ENCODE results near the gene PUS7L.
A peak's percentile ranks its signal among the peaks of the same experiment; 100 is the strongest.
"Not testable (repeated sequence)": the region's sequence is repeated elsewhere in the genome, so short reads cannot be mapped to it uniquely, and the experiment has no call there.

Gene PUS7L

GRCh38 chr12:43750814-43751213, 7.8 kb downstream of the PUS7L start:
- no peak for DNase-seq (ENCODE audit: low read depth)

GRCh38 chr12:43749016-43749415, 9.6 kb downstream of the PUS7L start:
- DNase-seq (ENCODE audit: low read depth) = peak; percentile 76

- DNase-seq (ENCODE audit: low read depth) = no peak
Measured at GRCh38 chr12:43744826-43745225, 13.8 kb downstream of the PUS7L start.

- DNase-seq (ENCODE audit: low read depth) = peak; percentile 95
Measured at GRCh38 chr12:43742106-43742505, 16.5 kb downstream of the PUS7L start.

- peak; percentile 28 for DNase-seq (ENCODE audit: low read depth)
Measured at GRCh38 chr12:43740511-43741100, 18.0 kb downstream of the PUS7L start.

GRCh38 chr12:43737646-43738045, 20.9 kb downstream of the PUS7L start:
- DNase-seq (ENCODE audit: low read depth) = peak; percentile 82

- no peak for DNase-seq (ENCODE audit: low read depth)
Measured at GRCh38 chr12:43736927-43737440, 21.6 kb downstream of the PUS7L start.

GRCh38 chr12:43733687-43734086, 24.9 kb downstream of the PUS7L start:
- DNase-seq (ENCODE audit: low read depth) = no peak

- no peak for DNase-seq (ENCODE audit: low read depth)
Measured at GRCh38 chr12:43730283-43730682, 28.3 kb downstream of the PUS7L start.

- no peak for DNase-seq (ENCODE audit: low read depth)
Measured at GRCh38 chr12:43728698-43729097, 29.9 kb downstream of the PUS7L start.

- DNase-seq (ENCODE audit: low read depth) = peak; percentile 10
Measured at GRCh38 chr12:43728117-43728516, 30.5 kb downstream of the PUS7L start.

- DNase-seq (ENCODE audit: low read depth) = no peak
Measured at GRCh38 chr12:43723134-43723533, 35.5 kb downstream of the PUS7L start.

- DNase-seq (ENCODE audit: low read depth) = no peak
Measured at GRCh38 chr12:43722621-43723020, 36.0 kb downstream of the PUS7L start.

- peak; percentile 21 for DNase-seq (ENCODE audit: low read depth)
Measured at GRCh38 chr12:43711348-43711747, 47.2 kb downstream of the PUS7L start.

GRCh38 chr12:43703772-43704171, 54.8 kb downstream of the PUS7L start:
- not testable (repeated sequence) for DNase-seq (ENCODE audit: low read depth)

GRCh38 chr12:43701194-43701593, 57.4 kb downstream of the PUS7L start:
- DNase-seq (ENCODE audit: low read depth) = not testable (repeated sequence)

- no peak for DNase-seq (ENCODE audit: low read depth)
Measured at GRCh38 chr12:43696154-43696553, 62.4 kb downstream of the PUS7L start.

- DNase-seq (ENCODE audit: low read depth) = no peak
Measured at GRCh38 chr12:43694879-43695278, 63.7 kb downstream of the PUS7L start.

GRCh38 chr12:43692064-43692463, 66.5 kb downstream of the PUS7L start:
- DNase-seq (ENCODE audit: low read depth) = peak; percentile 81

GRCh38 chr12:43685491-43685890, 73.1 kb downstream of the PUS7L start:
- not testable (repeated sequence) for DNase-seq (ENCODE audit: low read depth)

GRCh38 chr12:43676183-43676813, 82.3 kb downstream of the PUS7L start:
- DNase-seq (ENCODE audit: low read depth) = peak; percentile 27

- DNase-seq (ENCODE audit: low read depth) = no peak
Measured at GRCh38 chr12:43675048-43675904, 83.3 kb downstream of the PUS7L start.

- DNase-seq (ENCODE audit: low read depth) = no peak
Measured at GRCh38 chr12:43669373-43669772, 89.2 kb downstream of the PUS7L start.
